SKM-1 (cell line): ENCODE results near the gene BUD23.
A peak's percentile ranks its signal among the peaks of the same experiment; 100 is the strongest.
"Not testable (repeated sequence)": the region's sequence is repeated elsewhere in the genome, so short reads cannot be mapped to it uniquely, and the experiment has no call there.

ENCODE experiments used
- DNase-seq: peaks from one replicate; lab custom pipeline; 2025; ENCODE audit not compliant: unreplicated experiment; lab: John Stamatoyannopoulos, UW

BUD23 gene

GRCh38 chr7:73683056-73683787 lies at the start of gene BUD23, which contains the start of gene DNAJC30:
TSS of gene BUD23 (plus strand) at chr7:73683597. CDS start at chr7:73683626, 29 bp downstream.
TSS of gene DNAJC30 (minus strand) at chr7:73683453. CDS start at chr7:73683423, 30 bp downstream.
- peak; percentile 83 for DNase-seq

- no peak for DNase-seq
These were observed 49.6 kb upstream of the BUD23 start for GRCh38 chr7:73633844-73634243.

GRCh38 chr7:73635428-73636200 lies 47.8 kb upstream of the BUD23 start:
- no peak for DNase-seq

- DNase-seq, result no peak
These were observed 44.5 kb upstream of the BUD23 start for GRCh38 chr7:73638911-73639310.

GRCh38 chr7:73642834-73643233 lies 40.6 kb upstream of the BUD23 start:
- DNase-seq, result no peak

- DNase-seq, result no peak
These were observed 38.6 kb upstream of the BUD23 start for GRCh38 chr7:73644688-73645286.

GRCh38 chr7:73645643-73646174 lies 37.7 kb upstream of the BUD23 start:
- no peak for DNase-seq

GRCh38 chr7:73646785-73647724 lies 36.3 kb upstream of the BUD23 start:
- no peak for DNase-seq

- DNase-seq, result no peak
These were observed 35.4 kb upstream of the BUD23 start for GRCh38 chr7:73647725-73648592.

- no peak for DNase-seq
These were observed 34.6 kb upstream of the BUD23 start for GRCh38 chr7:73648593-73649332.

GRCh38 chr7:73649576-73649975 lies 33.8 kb upstream of the BUD23 start:
- no peak for DNase-seq

GRCh38 chr7:73650524-73650923 lies 32.9 kb upstream of the BUD23 start:
- DNase-seq, result no peak

GRCh38 chr7:73652541-73652949 lies 30.9 kb upstream of the BUD23 start:
- DNase-seq, result no peak

- DNase-seq, result not testable (repeated sequence)
These were observed 28.1 kb upstream of the BUD23 start for GRCh38 chr7:73655309-73655708.

- DNase-seq, result no peak
These were observed 23.4 kb upstream of the BUD23 start for GRCh38 chr7:73659983-73660382.

- not testable (repeated sequence) for DNase-seq
These were observed 22.8 kb upstream of the BUD23 start for GRCh38 chr7:73660594-73660993.

GRCh38 chr7:73663033-73663432 lies 20.4 kb upstream of the BUD23 start:
- DNase-seq, result no peak

- DNase-seq, result peak; percentile 80
These were observed 15.9 kb upstream of the BUD23 start, which contains the start of gene VPS37D for GRCh38 chr7:73667344-73668102. TSS of gene VPS37D (plus strand) at chr7:73667831. CDS start at chr7:73667959, 128 bp downstream.
